ENCODE results near the gene GJB2.

Gene GJB2

DNA sequence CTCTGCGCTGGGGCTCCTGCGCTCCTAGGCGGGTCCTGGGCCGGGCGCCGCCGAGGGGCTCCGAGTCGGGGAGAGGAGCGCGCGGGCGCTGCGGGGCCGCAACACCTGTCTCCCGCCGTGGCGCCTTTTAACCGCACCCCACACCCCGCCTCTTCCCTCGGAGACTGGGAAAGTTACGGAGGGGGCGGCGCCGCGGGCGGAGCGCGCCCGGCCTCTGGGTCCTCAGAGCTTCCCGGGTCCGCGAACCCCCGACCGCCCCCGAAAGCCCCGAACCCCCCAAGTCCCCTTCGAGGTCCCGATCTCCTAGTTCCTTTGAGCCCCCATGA, at the start of gene GJB2:
TSS of gene GJB2 (minus strand) at position 103 of the 326 bp plus-strand sequence. CDS start 3,357 bp downstream, outside the sequence.
- TF ChIP-seq RAD21 (IDR thresholded peaks at IDR 0.05; ENCODE audit: low read depth) (no peak), MAX (IDR thresholded peaks at IDR 0.05) (no peak), FOXM1 (IDR thresholded peaks at IDR 0.05; ENCODE audit: borderline replicate concordance, low read depth) (no peak), NFIC (IDR thresholded peaks at IDR 0.05) (no peak), EP300 (IDR thresholded peaks at IDR 0.05; ENCODE audit: borderline replicate concordance) (no peak), YY1 (IDR thresholded peaks at IDR 0.05; ENCODE audit: low read depth) (no peak), EGR1 (IDR thresholded peaks at IDR 0.05) (0 out of 2 replicates have a peak, but pooled peaks have one; percentile 17), CEBPB (IDR thresholded peaks at IDR 0.05) (no peak), ZBTB7A (IDR thresholded peaks at IDR 0.05; ENCODE audit: low read depth) (0 out of 2 replicates have a peak, but pooled peaks have one; percentile 26)

GRCh38 chr13:20241593-20241992, 48.9 kb upstream of the GJB2 start:
- TF ChIP-seq TAF1 (IDR thresholded peaks at IDR 0.05; ENCODE audit: low read depth) (no peak), REST (IDR thresholded peaks at IDR 0.05; ENCODE audit: low read depth) (no peak), MAX (IDR thresholded peaks at IDR 0.05) (no peak), TEAD4 (IDR thresholded peaks at IDR 0.05) (no peak), YY1 (IDR thresholded peaks at IDR 0.05; ENCODE audit: low read depth) (no peak), USF1 (IDR thresholded peaks at IDR 0.05) (no peak), RAD21 (IDR thresholded peaks at IDR 0.05; ENCODE audit: low read depth) (no peak), CEBPB (IDR thresholded peaks at IDR 0.05) (no peak), EGR1 (IDR thresholded peaks at IDR 0.05) (no peak), FOXM1 (IDR thresholded peaks at IDR 0.05; ENCODE audit: borderline replicate concordance, low read depth) (no peak)

- TF ChIP-seq REST (IDR thresholded peaks at IDR 0.05; ENCODE audit: low read depth) (no peak), CREB1 (IDR thresholded peaks at IDR 0.05; ENCODE audit: low read depth) (no peak), MAX (IDR thresholded peaks at IDR 0.05) (no peak), USF1 (IDR thresholded peaks at IDR 0.05) (no peak), YY1 (IDR thresholded peaks at IDR 0.05; ENCODE audit: low read depth) (no peak), CEBPB (IDR thresholded peaks at IDR 0.05) (no peak), TCF12 (IDR thresholded peaks at IDR 0.05; ENCODE audit: low read depth) (no peak), TAF1 (IDR thresholded peaks at IDR 0.05; ENCODE audit: low read depth) (no peak), FOXM1 (IDR thresholded peaks at IDR 0.05; ENCODE audit: borderline replicate concordance, low read depth) (no peak), NFIC (IDR thresholded peaks at IDR 0.05) (no peak), EGR1 (IDR thresholded peaks at IDR 0.05) (no peak), EP300 (IDR thresholded peaks at IDR 0.05; ENCODE audit: borderline replicate concordance) (no peak), ZBTB7A (IDR thresholded peaks at IDR 0.05; ENCODE audit: low read depth) (no peak), TEAD4 (IDR thresholded peaks at IDR 0.05) (no peak), RAD21 (IDR thresholded peaks at IDR 0.05; ENCODE audit: low read depth) (no peak)
Measured at GRCh38 chr13:20239748-20240147, 47.0 kb upstream of the GJB2 start.

GRCh38 chr13:20232556-20233277, 40.0 kb upstream of the GJB2 start:
- TF ChIP-seq EP300 (IDR thresholded peaks at IDR 0.05; ENCODE audit: borderline replicate concordance) = no peak
- no peak for TF ChIP-seq USF1 (IDR thresholded peaks at IDR 0.05)
- TF ChIP-seq CREB1 (IDR thresholded peaks at IDR 0.05; ENCODE audit: low read depth) = no peak
- no peak for TF ChIP-seq RAD21 (IDR thresholded peaks at IDR 0.05; ENCODE audit: low read depth)
- no peak for TF ChIP-seq NFIC (IDR thresholded peaks at IDR 0.05)
- no peak for TF ChIP-seq ZBTB7A (IDR thresholded peaks at IDR 0.05; ENCODE audit: low read depth)
- no peak for TF ChIP-seq TAF1 (IDR thresholded peaks at IDR 0.05; ENCODE audit: low read depth)
- no peak for TF ChIP-seq FOXM1 (IDR thresholded peaks at IDR 0.05; ENCODE audit: borderline replicate concordance, low read depth)
- TF ChIP-seq TCF12 (IDR thresholded peaks at IDR 0.05; ENCODE audit: low read depth) = no peak
